NCI-H1694 treated with DMSO at 0.1 percent for 48 hours (cell line): ENCODE data around the gene GINM1.

Experiments
- DNase-seq: peaks from one replicate; lab custom pipeline; 2025; lab: John Stamatoyannopoulos, UW

GINM1 gene

GRCh38 chr6:149593408-149593807 is 27.2 kb downstream of the GINM1 start:
- DNase-seq = no peak

DNA sequence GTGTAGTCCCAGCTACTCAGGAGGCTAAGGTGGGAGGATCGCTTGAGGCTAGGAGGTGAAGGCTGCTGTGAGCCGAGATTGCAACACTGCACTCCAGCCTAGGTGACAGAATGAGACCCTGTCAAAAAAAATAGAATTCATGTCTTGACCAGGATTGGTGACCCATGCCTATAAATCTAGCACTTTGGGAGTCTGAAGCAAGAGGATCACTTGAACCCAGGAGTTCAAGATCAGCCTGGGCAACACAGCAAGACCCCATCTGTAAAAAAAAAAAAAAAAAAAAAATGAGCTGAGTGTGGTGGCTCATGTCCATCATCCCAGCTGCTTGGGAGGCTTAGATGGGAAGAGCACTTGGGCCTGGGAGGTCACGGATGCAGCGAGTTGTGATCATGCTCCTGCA is 34.3 kb downstream of the GINM1 start:
- DNase-seq = no peak

DNA sequence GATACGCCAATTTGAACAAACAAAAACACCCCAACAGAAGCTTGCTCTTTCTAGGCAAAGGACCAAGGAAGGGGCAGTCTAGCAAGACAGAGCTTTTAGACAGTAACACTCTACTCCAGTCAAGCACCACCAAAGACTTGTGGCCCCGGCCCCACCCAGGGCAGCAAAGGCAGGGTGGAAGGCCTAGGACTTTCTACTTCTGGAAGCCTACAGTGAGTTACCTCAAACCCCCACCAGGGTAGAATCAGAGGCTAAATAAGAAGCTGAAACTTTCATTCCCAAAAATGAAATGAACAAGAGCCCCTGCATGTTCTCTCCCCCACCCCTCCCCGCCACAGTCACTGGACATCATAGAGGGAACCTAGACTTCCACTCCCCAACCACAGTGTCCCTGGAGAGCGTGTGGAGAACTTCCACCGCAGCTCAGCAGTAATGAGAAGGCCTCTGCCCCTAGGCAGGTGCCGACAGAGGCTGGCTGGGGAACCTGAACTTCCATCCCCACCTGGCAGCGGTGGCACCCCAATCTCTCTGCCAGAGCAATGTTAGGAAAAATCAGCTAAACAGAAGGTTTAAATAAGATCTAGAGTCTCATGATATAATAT is 42.3 kb downstream of the GINM1 start:
- DNase-seq = no peak

DNA sequence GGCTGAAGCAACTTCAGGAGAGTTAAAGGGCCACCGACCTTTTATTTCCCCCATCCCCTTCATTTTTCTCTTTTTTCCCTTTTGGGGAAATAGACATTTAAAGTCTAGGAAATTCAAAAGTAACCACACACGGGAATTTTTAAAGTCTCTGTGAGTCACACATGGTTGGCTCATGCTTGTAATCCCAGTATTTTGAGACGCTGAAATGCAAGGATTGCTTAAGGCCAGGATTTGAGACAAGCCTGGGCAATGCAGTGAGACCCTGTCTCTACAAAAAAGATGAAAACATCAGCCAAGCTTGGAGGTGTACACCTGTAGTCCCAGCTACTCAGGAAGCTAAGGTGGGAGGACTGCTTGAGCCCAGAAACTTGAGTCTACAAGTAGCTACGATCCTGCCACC is 48.2 kb downstream of the GINM1 start:
- DNase-seq = no peak

DNA sequence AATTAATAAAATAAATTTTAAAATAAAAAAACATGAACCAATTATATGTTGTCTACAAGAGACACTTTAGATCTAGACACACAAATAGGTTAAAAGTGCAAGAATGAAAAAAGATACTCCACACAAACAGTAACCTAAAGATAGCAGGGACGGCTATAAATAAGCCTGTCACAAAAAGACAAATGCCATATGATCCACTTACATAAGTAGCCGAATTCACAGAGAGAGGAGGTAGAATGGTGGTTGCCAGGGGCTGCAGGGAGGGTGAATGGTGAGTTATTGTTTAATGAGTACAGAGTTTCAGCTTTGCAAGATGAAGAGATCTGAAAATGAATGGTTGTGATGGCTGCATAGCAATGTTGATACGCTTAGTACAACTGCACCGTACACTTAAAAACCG is 49.6 kb downstream of the GINM1 start:
- no peak for DNase-seq

DNA sequence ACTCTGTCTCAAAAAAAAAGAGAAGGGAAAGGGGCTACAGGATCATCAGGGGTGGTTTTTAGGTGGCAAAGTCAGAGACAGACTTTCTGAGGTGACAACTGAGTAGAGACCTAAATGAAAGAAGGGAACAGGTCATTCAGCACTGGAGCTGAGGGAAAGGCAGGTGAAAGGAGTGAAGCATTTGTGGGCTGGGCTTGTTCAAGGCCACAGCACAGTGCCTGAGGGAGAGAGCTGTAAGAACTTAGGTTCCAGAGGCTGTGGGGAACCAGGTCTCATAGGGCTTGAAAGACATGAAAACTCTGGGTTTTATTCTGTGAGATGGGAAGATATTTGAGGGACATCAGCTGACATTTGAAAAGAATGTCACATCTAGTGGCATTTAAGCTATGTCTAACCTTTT is 61.5 kb downstream of the GINM1 start:
- no peak for DNase-seq

DNA sequence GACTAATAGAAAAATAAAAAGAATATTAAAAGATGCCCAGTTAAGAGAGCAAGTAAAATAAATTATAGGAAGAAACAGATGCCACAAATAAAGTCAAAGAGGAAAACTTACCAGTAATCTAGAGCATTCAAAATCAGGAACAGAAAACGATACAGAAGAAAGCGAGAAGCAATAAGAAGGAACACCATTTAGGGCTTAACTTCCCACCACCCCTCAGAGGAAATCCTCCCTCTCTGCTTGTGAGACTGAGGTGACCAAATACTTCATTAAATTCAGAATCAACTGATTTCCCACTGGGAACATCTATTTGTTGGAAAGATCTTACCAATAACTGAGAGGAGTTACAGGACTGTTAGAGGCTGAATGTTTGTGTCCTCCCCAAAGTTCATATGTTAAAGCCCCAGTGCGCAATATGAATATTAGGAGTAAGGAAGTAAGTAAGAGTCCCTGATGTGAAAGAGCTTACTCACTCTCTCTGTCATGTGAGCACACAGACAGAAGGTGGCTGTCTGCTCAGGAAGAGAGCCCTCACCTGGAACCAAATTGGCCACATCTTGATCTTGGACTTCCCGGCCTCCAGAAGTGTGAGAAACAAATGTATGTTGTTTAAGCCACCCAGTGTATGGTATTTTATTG is 62.8 kb downstream of the GINM1 start:
- DNase-seq = no peak

DNA sequence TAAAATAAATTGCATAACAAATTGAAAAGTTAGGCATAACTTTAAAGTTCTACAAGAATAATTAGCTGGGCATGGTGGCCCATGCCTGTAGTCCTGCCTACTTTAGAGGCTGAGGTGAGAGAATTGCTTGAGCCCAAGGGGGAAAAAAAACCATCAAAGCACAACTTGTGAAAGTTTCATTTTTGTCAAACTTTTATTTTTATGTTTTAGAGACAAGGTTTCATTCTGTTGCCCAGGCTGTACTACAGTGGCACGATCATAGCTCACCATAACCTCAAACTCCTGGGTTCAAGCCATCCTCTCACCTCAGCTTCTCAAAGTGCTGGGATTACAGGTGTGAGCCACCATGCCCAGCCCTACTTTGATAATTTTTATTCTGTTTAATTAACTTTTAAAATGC is 68.1 kb downstream of the GINM1 start:
- no peak for DNase-seq

- DNase-seq = no peak
Observed at GRCh38 chr6:149636124-149636523, 69.9 kb downstream of the GINM1 start.
